MM.1S (cell line): Measurements from ENCODE around the gene GRIK3.

ENCODE experiments used
- CTCF ChIP-seq: fragments of 300-600 bp; sonication (generic); IDR thresholded peaks from 2 replicates; pipeline ENCODE4 v1.5.1; 2016; ENCODE audit warnings: antibody characterized with exemption, low read length, mixed read lengths
- EZH2 ChIP-seq: fragments of 300-600 bp; sonication (generic); optimal IDR thresholded peaks from 2 replicates; pipeline ENCODE3; 2017; ENCODE audit warnings: low read depth, mild to moderate bottlenecking, antibody characterized with exemption, low read length, mixed read lengths

- TF ChIP-seq EZH2: no peak
- TF ChIP-seq CTCF: no peak
Observed at GRCh38 chr1:36776948-36777831, 257.1 kb downstream of the GRIK3 start.
